Left ventricle myocardium inferior (tissue), 1 donor: ENCODE data around the gene LRRC3. TPM values are rescaled to one million over a fixed set of nuclear protein-coding genes. Genes with fewer than 3 reads are reported as not detected.

Experiments used
- DNase-seq: peaks from one replicate; pipeline ENCODE4 v3.0.0-alpha.2; 2020
- H3K27ac ChIP-seq: fragments of 200-600 bp; replicated peaks from 2 replicates; pipeline ENCODE4 v1.8.0; 2021
- H3K27me3 ChIP-seq: fragments of 200-600 bp; 2 replicates; pipeline ENCODE4 v1.8.0; 2021; ENCODE audit warnings: low read depth
- H3K36me3 ChIP-seq: fragments of 200-600 bp; 2 replicates; pipeline ENCODE4 v1.8.0; 2021
- H3K4me1 ChIP-seq: fragments of 200-600 bp; 2 replicates; pipeline ENCODE4 v1.8.0; 2021
- H3K4me3 ChIP-seq: fragments of 200-600 bp; 2 replicates; pipeline ENCODE4 v1.8.0; 2021; ENCODE audit warnings: mild to moderate bottlenecking, moderate library complexity
- H3K9me3 ChIP-seq: fragments of 200-600 bp; replicated peaks from 2 replicates; pipeline ENCODE4 v1.8.0; 2021
- CTCF ChIP-seq: fragments of 200-600 bp; IDR thresholded peaks from 2 replicates; pipeline ENCODE4 v1.8.0; 2021; ENCODE audit warnings: antibody characterized with exemption, mild to moderate bottlenecking, borderline replicate concordance
- intact Hi-C: fragments of 100-400 bp; cut with micrococcal nuclease; formaldehyde crosslinking; loops from one replicate; pipeline ENCODE4 v1.11.0; 2022
- total RNA-seq: library from RNA; stranded (reverse); fragmentation: NEBNext Ultra II Directional; extraction: Animal tissue kit (Norgen Biotek cat#: 25700); gene quantifications from one replicate; pipeline ENCODE4 v1.2.1, GENCODE V29; 2021
- donor health status: DM: no; HTN: yes; CAD: no; lungs with severe emphysema.

LRRC3 gene
- total RNA-seq, 1 donor from 2014 or later = 1.8 TPM

- intact Hi-C loops = no loop called here
- H3K4me3 ChIP-seq = no peak overlapping the region
- no peaks in the 10 kb centered on the region for H3K36me3 ChIP-seq
- H3K27me3 ChIP-seq = peaks cover 44% of the 10 kb centered on the region
- no peak for TF ChIP-seq CTCF
- DNase-seq = no peak
- H3K9me3 ChIP-seq = peaks cover 3% of the 10 kb centered on the region
- H3K4me1 ChIP-seq = peaks cover 3% of the 10 kb centered on the region
- no peak overlapping the region for H3K27ac ChIP-seq
These were observed 28.3 kb downstream of the LRRC3 start for GRCh38 chr21:44483288-44484237.

- no peaks in the 10 kb centered on the region for H3K36me3 ChIP-seq
- H3K9me3 ChIP-seq = peaks cover 3% of the 10 kb centered on the region
- H3K27ac ChIP-seq = no peak overlapping the region
- no peak for TF ChIP-seq CTCF
- peaks cover 54% of the 10 kb centered on the region for H3K27me3 ChIP-seq
- intact Hi-C loops = no loop called here
- no peak for DNase-seq
- H3K4me3 ChIP-seq = no peak overlapping the region
- no peaks in the 10 kb centered on the region for H3K4me1 ChIP-seq
These were observed 29.4 kb downstream of the LRRC3 start for GRCh38 chr21:44484498-44485253.

- TF ChIP-seq CTCF = peak; percentile 26
- no peak for DNase-seq
- Histone ChIP-seq H3K4me1 (no peaks in the 10 kb centered on the region), H3K9me3 (peaks cover 3% of the 10 kb centered on the region), H3K36me3 (no peaks in the 10 kb centered on the region), H3K4me3 (peak overlapping the region; percentile 36), H3K27me3 (peaks cover 59% of the 10 kb centered on the region), H3K27ac (no peak overlapping the region)
- intact Hi-C loops = no loop called here
These were observed 30.0 kb downstream of the LRRC3 start for GRCh38 chr21:44485254-44485793.

DNA sequence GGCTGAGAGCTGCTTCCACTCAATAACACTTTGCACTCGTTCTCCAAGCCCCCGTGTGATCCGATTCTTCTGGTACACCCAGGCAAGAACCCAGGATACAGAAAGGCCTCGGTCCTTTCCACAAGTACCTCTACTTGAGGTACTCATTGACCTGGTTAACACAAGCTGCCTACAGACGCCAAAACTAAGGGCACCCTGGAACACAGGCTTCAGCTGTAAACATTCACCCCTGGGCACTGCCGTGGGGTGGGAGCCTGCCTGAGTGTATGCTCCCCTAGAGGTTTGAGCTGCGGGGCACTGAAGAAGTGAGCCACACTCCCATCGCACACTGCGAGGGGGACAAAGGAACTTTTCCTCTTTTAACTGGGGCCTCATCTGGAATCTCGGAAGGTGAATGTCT is 30.5 kb downstream of the LRRC3 start:
- peak overlapping the region; percentile 36 for H3K4me3 ChIP-seq
- intact Hi-C loops = no loop called here
- no peak for DNase-seq
- H3K4me1 ChIP-seq = no peaks in the 10 kb centered on the region
- no peaks in the 10 kb centered on the region for H3K36me3 ChIP-seq
- no peak for TF ChIP-seq CTCF
- peaks cover 3% of the 10 kb centered on the region for H3K9me3 ChIP-seq
- H3K27ac ChIP-seq = no peak overlapping the region
- peaks cover 64% of the 10 kb centered on the region for H3K27me3 ChIP-seq

DNA sequence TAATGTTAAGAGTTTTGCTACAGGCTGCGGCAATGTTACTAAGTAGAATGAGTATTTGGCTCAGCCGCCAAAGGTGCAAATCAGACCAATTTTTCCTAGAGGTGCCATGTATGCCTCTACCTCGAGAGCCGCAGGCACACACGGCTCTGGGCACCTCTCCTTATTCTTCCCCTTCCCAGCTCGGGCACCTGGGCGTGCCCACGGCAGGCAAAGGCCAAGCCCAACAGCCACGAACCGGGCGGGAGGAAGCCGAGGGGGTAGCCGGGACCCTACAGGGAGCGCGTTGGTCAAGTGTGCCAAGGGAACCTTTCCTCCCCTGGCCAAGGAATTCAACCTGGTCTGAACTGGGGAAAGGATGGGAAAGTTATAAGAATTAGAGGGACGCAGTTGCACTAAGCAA is 31.0 kb downstream of the LRRC3 start:
- Histone ChIP-seq H3K4me1 (no peaks in the 10 kb centered on the region), H3K9me3 (peaks cover 3% of the 10 kb centered on the region), H3K4me3 (peak overlapping the region; percentile 36), H3K36me3 (no peaks in the 10 kb centered on the region), H3K27ac (no peak overlapping the region), H3K27me3 (peaks cover 69% of the 10 kb centered on the region)
- DNase-seq = no peak
- intact Hi-C loops = no loop called here
- TF ChIP-seq CTCF = no peak
